Gastroesophageal sphincter (tissue), 4 donors: Measurements from ENCODE around the gene ALDH3A1. TPM values are rescaled to one million over a fixed set of nuclear protein-coding genes. Genes with fewer than 3 reads are reported as not detected.

ENCODE experiments used
- ATAC-seq: fragments of 150-250 bp; one replicate; pipeline ENCODE4 v1.9.1; 2016; ENCODE audit warnings: mild to moderate bottlenecking, moderate library complexity
- H3K27ac ChIP-seq, 4 donors: fragments of 200-600 bp; sonication (generic) in 3 of 4; 1 replicate in 3 of 4; 2 replicates in 1 of 4; pipeline ENCODE4 v1.5.1; 2016 to 2019
- H3K27me3 ChIP-seq: fragments of 200-600 bp; sonication (generic); one replicate; pipeline ENCODE4 v1.5.1; 2019
- H3K36me3 ChIP-seq, 2 donors: fragments of 200-600 bp; sonication (generic); one replicate each; pipeline ENCODE4 v1.5.1; 2019; ENCODE audit warnings: control low read depth in 1 of 2
- H3K4me1 ChIP-seq, 3 donors: fragments of 200-600 bp; sonication (generic); 1 replicate in 2 of 3; 2 replicates in 1 of 3; pipeline ENCODE4 v1.5.1; 2016 to 2019; ENCODE audit warnings: control low read depth in 2 of 3
- H3K4me3 ChIP-seq, 2 donors: fragments of 200-600 bp; sonication (generic); one replicate each; pipeline ENCODE4 v1.5.1; 2019; ENCODE audit warnings: mild to moderate bottlenecking in 1 of 2, moderate library complexity in 1 of 2
- H3K9me3 ChIP-seq, 3 donors: fragments of 200-600 bp; sonication (generic); one replicate each; pipeline ENCODE4 v1.5.1; 2017 to 2019; ENCODE audit warnings: control low read depth in 2 of 3
- EP300 ChIP-seq: sonication (generic); formaldehyde crosslinking; IDR thresholded peaks from one replicate; pipeline ENCODE4 v1.6.1; 2017; ENCODE audit warnings: antibody characterized with exemption, mild to moderate bottlenecking
- POLR2A ChIP-seq, 2 donors: fragments of 450-650 bp; IDR thresholded peaks; one replicate each; pipeline ENCODE4 v1.6.1; 2017; ENCODE audit warnings: antibody characterized with exemption in 2 of 2, mild to moderate bottlenecking in 2 of 2, moderate library complexity in 1 of 2
- POLR2AphosphoS5 ChIP-seq: sonication (generic); formaldehyde crosslinking; IDR thresholded peaks from one replicate; pipeline ENCODE4 v1.6.1; 2017; ENCODE audit warnings: antibody characterized with exemption
- WGBS, 2 donors: methylation state at CpG; one replicate each; pipeline ENCODE4 v1.1.5; 2018; ENCODE audit warnings: low coverage in 1 of 2; 5-methylcytosine and 5-hydroxymethylcytosine counted together
- total RNA-seq, 4 donors: library from RNA; depleted of rRNA; stranded (reverse); fragments of >200 nt; gene quantifications; one replicate each; pipeline ENCODE4 v1.1.0, GENCODE V29; 2016
- TF ChIP-seq, protein P1 (sequence below), 4 experiments: fragments of 200-600 bp in 2 of 4; fragments of 450-650 bp in 2 of 4; sonication (generic) in 1 of 4; IDR thresholded peaks; one replicate each; pipeline ENCODE4 v1.5.1; 2017 to 2019; ENCODE audit warnings: antibody characterized with exemption in 4 of 4, mild to moderate bottlenecking in 2 of 4, moderate library complexity in 2 of 4

Gene ALDH3A1
- total RNA-seq, 4 donors from 2014 or later, result 1.6 to 18.8 (median 3.1) TPM

DNA sequence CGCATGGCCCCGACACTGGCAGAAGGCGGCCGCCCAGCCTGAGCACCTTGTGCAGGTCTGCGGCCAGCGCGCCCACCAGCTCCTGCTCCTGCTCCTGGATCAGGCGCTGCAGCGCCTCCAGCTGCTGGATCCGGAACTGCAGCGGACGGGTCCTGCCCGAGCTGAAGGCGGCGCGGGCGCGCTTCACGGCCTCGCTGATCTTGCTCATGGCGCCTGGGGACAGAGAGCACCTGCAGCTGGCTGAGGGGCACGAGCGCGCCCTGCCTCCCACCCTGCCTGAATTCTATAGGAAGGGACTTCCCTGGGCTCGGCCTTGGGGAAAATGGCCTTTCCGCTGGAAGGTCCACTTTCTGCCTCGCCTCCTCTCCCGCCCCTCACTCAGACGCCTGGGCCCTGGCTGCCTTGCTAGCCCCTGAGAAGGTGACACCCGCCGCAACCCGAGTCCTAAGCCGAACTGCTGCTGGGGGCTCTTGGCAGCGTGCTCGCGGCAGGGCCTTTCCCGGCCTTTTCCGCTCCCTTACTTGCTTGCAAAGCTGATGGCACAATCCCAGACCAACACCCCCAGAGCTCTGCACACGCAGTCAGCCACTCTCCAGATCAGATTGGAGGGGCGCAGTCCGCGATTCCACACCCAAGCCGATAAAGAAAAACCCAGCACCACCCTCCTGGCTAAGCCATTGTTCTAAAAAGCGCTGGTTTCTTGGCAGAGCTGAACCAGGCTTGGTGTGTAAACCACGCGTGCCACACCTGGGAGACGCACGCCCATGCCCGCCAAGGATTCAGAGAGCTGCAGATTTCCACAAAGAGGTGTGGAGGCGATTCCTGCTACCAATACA, 3.0 kb downstream of the ALDH3A1 start:
- Histone ChIP-seq H3K4me3 (peak overlapping the region; percentile 42 to 63), H3K27ac (peak overlapping the region in 3 of 4 donors; percentile 18 to 77 (median 61)), H3K36me3 (no peaks in the 10 kb centered on the region), H3K27me3 (no peaks in the 10 kb centered on the region), H3K9me3 (no peaks in the 10 kb centered on the region), H3K4me1 (peaks cover 0 to 28% (median 4%) of the 10 kb centered on the region in 3 donors)
- peak; percentile 92 for ATAC-seq
- 81% methylated on average over 7 of the region's 50 CpGs; no CpG with 5 or more reads in 1 of the 2 donors for WGBS, 2 donors
- TF ChIP-seq EP300, result no peak
- TF ChIP-seq, protein P1, sequence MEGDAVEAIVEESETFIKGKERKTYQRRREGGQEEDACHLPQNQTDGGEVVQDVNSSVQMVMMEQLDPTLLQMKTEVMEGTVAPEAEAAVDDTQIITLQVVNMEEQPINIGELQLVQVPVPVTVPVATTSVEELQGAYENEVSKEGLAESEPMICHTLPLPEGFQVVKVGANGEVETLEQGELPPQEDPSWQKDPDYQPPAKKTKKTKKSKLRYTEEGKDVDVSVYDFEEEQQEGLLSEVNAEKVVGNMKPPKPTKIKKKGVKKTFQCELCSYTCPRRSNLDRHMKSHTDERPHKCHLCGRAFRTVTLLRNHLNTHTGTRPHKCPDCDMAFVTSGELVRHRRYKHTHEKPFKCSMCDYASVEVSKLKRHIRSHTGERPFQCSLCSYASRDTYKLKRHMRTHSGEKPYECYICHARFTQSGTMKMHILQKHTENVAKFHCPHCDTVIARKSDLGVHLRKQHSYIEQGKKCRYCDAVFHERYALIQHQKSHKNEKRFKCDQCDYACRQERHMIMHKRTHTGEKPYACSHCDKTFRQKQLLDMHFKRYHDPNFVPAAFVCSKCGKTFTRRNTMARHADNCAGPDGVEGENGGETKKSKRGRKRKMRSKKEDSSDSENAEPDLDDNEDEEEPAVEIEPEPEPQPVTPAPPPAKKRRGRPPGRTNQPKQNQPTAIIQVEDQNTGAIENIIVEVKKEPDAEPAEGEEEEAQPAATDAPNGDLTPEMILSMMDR (IDR thresholded peaks at IDR 0.05), result peak in 3 of 4 experiments; percentile 93 to 96 (median 94)

DNA sequence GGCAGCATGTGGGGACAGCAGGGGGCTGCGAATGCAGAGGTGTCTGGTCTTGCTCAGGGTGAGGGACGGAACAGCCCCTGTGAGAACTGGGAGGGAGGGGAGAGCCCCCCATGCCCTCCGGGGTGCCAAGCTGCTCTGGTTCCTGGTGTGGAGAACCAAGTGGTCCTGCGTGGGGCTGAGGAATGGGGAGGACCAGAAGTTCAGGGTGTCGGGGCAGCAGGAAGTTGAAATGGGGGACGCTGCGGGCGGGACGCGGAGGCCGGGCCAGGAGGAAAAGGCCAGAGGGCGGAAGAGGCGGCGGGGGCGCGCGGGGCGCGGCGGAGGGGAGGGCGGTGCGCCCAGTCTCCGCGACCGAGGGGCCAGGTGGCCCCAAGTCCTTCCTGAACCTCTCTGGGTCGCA, 3.6 kb downstream of the ALDH3A1 start:
- peak; percentile 44 for ATAC-seq
- no peaks in the 10 kb centered on the region for H3K9me3 ChIP-seq
- H3K27ac ChIP-seq, result peak overlapping the region in 3 of 4 donors; percentile 18 to 77 (median 61)
- no peaks in the 10 kb centered on the region for H3K36me3 ChIP-seq
- H3K4me3 ChIP-seq, result peak overlapping the region; percentile 42 to 63
- TF ChIP-seq, protein P1 (IDR thresholded peaks at IDR 0.05), result no peak
- TF ChIP-seq POLR2A (IDR thresholded peaks at IDR 0.05) (no peak), POLR2AphosphoS5 (no peak), EP300 (no peak)
- peaks cover 0 to 28% (median 4%) of the 10 kb centered on the region in 3 donors for H3K4me1 ChIP-seq
- no peaks in the 10 kb centered on the region for H3K27me3 ChIP-seq
- WGBS, 2 donors, result 7 to 46% methylated on average over 2 to 3 of the region's 26 CpGs

DNA sequence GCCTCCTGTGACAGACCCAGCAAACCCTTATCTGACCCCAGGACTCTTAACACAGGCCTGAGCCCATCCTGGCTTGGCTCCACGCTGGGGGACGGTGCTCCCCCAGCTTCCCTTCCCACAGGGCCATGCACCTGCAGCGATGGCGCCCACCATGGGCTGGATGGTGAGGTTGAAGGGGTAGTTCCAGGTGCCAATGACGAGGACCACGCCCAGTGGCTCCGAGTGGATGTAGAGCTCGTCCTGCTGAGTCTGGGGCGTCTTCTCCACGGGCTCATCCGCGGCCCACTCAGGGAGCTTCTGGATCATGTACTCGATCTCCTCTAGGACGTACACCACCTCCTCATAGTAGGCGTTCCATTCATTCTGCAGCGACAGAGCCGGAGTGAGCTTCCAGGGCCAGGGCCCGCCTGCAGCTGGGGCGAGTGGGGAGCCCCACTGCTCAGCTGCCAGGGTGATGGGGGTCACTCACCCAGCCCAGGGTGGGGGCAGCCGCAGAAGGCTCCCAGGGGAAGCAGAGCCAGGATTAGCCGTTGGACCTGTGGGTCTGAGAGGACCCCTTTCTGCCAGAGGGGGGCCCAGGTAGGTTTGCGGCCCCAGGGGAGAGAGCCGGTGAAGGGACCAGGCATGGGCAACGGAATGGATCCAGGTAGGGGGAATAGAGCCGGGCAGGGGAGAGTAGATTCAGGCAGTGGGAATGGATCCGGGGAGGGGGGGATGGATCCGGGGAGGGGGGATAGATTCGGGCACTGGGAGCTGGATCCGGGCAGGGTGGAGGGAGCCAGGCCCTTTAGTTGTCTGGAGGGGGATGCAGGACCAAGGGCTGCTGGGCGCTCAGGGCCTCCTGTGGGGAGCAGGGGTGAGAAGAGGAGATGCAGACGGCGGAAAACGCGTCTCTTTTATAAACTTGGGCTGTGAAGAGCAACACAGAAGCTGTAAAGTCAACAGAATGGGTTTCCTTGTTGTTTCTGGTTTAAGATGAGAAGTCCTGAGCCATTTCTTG, 4.7 kb downstream of the ALDH3A1 start:
- no peaks in the 10 kb centered on the region for H3K9me3 ChIP-seq
- H3K27me3 ChIP-seq, result no peaks in the 10 kb centered on the region
- no peak overlapping the region for H3K4me3 ChIP-seq
- ATAC-seq, result no peak
- 91% methylated on average over 7 of the region's 34 CpGs; no CpG with 5 or more reads in 1 of the 2 donors for WGBS, 2 donors
- peaks cover 0 to 21% (median 4%) of the 10 kb centered on the region in 3 donors for H3K4me1 ChIP-seq
- TF ChIP-seq, protein P1 (IDR thresholded peaks at IDR 0.05), result no peak
- TF ChIP-seq POLR2A (IDR thresholded peaks at IDR 0.05) (no peak), POLR2AphosphoS5 (no peak), EP300 (no peak)
- H3K36me3 ChIP-seq, result no peaks in the 10 kb centered on the region
- H3K27ac ChIP-seq, result no peak overlapping the region

DNA sequence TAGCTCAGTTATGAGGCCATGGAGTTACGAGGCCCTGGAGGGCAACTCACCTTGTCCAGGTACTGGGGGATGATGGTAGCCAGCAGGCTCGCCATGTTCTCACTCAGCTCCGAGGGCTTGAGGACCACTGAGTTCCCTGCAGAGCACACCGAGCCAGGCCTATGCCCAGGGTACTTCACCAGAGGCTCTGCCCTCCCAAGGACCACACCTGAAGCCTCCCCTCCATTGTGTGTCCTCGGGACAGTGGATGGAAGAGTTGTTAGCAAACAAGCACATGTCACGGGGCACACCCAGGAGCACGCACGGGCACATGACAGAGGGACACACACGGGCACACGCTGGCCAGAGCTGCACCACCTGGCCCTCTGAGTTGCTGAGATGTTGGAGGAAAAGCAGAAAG, 5.6 kb downstream of the ALDH3A1 start:
- no peak for ATAC-seq
- 70% methylated on average over 2 of the region's 10 CpGs; no CpG with 5 or more reads in 1 of the 2 donors for WGBS, 2 donors

More for the DNA sequence above, 5.6 kb downstream of the ALDH3A1 start:
- H3K9me3 ChIP-seq, result no peaks in the 10 kb centered on the region
- H3K4me3 ChIP-seq, result no peak overlapping the region
- H3K4me1 ChIP-seq, result peaks cover 0 to 15% (median 4%) of the 10 kb centered on the region in 3 donors
- TF ChIP-seq POLR2A (IDR thresholded peaks at IDR 0.05) (no peak), POLR2AphosphoS5 (no peak), EP300 (no peak)
- TF ChIP-seq, protein P1 (IDR thresholded peaks at IDR 0.05), result no peak
- no peaks in the 10 kb centered on the region for H3K36me3 ChIP-seq
- H3K27me3 ChIP-seq, result no peaks in the 10 kb centered on the region
- no peak overlapping the region for H3K27ac ChIP-seq
